Mammary epithelial cell (primary cell): Measurements from ENCODE around the gene WDR3.

Experiments used
- EZH2 ChIP-seq: IDR thresholded peaks from 2 replicates; pipeline ENCODE4 v1.6.1; 2012; ENCODE audit warnings: low read length, inconsistent platforms, borderline replicate concordance
- TF ChIP-seq, protein P1 (sequence below), 2 donors: IDR thresholded peaks in 1 of 2; conservative IDR thresholded peaks in 1 of 2; 2 replicates each; pipeline ENCODE4 v1.5.1; 2011 to 2012; ENCODE audit warnings: inconsistent platforms in 2 of 2, low read length in 2 of 2, mild to moderate bottlenecking in 2 of 2, control low read depth in 1 of 2, low read depth in 1 of 2; ENCODE audit not compliant: insufficient read depth in 1 of 2; ENCODE audit errors: extremely low read depth in 1 of 2

DNA sequence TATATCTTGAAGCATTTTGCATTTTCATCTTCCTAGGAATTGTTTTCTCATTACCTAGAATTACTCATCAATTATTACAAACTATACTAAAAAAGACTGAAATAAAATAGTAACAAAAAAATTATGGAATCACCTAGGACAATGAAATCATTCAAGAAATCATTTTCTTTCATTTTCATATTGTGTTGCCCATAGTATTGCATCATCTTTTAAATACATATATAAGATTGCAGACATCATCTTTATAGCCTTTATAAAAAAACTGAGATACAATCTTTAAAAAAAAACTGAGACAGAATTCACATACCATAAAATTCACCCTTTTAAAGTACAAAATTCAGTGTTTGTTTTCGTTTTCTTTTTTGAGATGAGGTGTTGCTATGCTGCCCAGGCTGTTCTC, 29.7 kb upstream of the WDR3 start:
- TF ChIP-seq, protein P1, sequence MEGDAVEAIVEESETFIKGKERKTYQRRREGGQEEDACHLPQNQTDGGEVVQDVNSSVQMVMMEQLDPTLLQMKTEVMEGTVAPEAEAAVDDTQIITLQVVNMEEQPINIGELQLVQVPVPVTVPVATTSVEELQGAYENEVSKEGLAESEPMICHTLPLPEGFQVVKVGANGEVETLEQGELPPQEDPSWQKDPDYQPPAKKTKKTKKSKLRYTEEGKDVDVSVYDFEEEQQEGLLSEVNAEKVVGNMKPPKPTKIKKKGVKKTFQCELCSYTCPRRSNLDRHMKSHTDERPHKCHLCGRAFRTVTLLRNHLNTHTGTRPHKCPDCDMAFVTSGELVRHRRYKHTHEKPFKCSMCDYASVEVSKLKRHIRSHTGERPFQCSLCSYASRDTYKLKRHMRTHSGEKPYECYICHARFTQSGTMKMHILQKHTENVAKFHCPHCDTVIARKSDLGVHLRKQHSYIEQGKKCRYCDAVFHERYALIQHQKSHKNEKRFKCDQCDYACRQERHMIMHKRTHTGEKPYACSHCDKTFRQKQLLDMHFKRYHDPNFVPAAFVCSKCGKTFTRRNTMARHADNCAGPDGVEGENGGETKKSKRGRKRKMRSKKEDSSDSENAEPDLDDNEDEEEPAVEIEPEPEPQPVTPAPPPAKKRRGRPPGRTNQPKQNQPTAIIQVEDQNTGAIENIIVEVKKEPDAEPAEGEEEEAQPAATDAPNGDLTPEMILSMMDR (conservative IDR thresholded peaks at IDR 0.05 in 1 of 2, IDR thresholded peaks at IDR 0.05 in 1 of 2; ENCODE audit: extremely low read depth in 1 of 2, insufficient read depth in 1 of 2, low read depth in 1 of 2, low read length in 2 of 2), result no peak
- TF ChIP-seq EZH2, result no peak
